Fibroblast of mammary gland (primary cell): ENCODE measurements around the gene PFDN2.

Experiments used
- DNase-seq: peaks from one replicate; pipeline ENCODE4 v3.0.0-alpha.2; 2010; ENCODE audit warnings: low read depth
- H3K4me3 ChIP-seq: 2 replicates; pipeline ENCODE4 v1.5.1; 2011; ENCODE audit warnings: low read depth, mild to moderate bottlenecking, low read length, moderate library complexity; ENCODE audit not compliant: control insufficient read depth
- CTCF ChIP-seq: conservative IDR thresholded peaks from 2 replicates; pipeline ENCODE4 v1.5.1; 2011; ENCODE audit warnings: low read depth, low read length, inconsistent platforms; ENCODE audit not compliant: control insufficient read depth, insufficient read depth

PFDN2 gene

GRCh38 chr1:161162806-161163205 is 45.0 kb upstream of the PFDN2 start:
- DNase-seq = no peak
- TF ChIP-seq CTCF = no peak
- no peak overlapping the region for H3K4me3 ChIP-seq

DNA sequence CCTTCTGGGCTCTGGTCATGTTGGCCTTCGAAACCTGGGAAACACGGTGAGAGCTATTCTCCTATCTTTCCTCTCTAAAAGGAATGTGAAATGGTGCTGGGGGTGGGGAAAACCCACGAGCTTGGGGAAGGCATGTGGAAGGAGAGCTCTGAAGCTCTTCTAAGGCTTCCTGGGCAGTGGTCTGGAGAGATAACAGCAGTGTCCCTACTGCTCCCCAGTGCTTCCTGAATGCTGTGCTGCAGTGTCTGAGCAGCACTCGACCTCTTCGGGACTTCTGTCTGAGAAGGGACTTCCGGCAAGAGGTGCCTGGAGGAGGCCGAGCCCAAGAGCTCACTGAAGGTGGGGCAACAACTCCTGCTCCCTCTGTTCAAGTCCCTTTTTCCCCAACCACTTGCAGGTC is 44.2 kb upstream of the PFDN2 start:
- no peak for TF ChIP-seq CTCF

GRCh38 chr1:161161652-161162051 is 43.8 kb upstream of the PFDN2 start:
- no peak overlapping the region for H3K4me3 ChIP-seq
- no peak for DNase-seq
- TF ChIP-seq CTCF = no peak

More for the DNA sequence above, 44.2 kb upstream of the PFDN2 start:
- no peak overlapping the region for H3K4me3 ChIP-seq
- DNase-seq = no peak

GRCh38 chr1:161160671-161161145 is 42.9 kb upstream of the PFDN2 start:
- TF ChIP-seq CTCF = no peak
- no peak overlapping the region for H3K4me3 ChIP-seq
- DNase-seq = no peak

GRCh38 chr1:161159913-161160243 is 42.0 kb upstream of the PFDN2 start:
- H3K4me3 ChIP-seq = peak overlapping the region; percentile 91
- TF ChIP-seq CTCF = no peak
- no peak for DNase-seq

- H3K4me3 ChIP-seq = peak within 1 kb of the TSS; percentile 91
- TF ChIP-seq CTCF = peak; percentile 39
- DNase-seq = peak; percentile 84
Observed at GRCh38 chr1:161159087-161159912, 41.5 kb upstream of the PFDN2 start, which contains the start of gene USP21. Gene USP21 (plus strand): TSS chr1:161159500. CDS start chr1:161160641, 1,141 bp downstream.
